ENCODE data around the gene ATXN7.

DNA sequence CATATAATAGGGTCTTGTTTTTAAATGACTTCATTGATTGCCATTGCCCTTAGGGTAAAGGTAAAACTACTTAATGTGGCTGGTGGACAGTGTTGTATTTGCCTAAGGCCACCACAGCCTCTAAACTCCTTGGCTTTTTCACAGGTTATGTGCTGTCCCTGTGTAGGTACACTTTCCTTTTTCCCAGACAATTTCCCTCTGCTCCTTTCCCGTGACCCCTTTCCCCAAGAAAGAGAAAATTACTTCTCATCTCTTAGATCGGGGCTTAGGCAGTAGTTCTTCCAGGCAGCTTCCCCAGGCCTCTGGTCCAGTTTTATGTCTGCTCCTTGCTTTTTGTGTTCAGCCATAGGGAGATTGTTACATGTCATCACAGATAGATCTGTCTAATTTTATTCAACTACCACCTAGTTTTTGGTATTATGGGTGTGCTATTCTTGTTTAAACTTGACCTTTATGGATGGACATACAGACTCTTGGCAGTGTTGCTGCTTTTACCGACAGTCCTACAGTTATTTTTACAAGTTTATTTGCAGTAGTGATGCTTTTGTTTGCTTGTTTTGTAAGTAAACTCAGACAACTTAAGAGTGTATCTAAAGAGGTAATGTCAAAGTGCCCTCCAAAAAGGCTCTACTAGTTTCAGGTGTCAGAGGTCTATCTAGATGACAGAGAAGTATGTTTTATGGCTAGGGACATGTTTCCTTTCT, 69.0 kb downstream of the ATXN7 start:
- TF ChIP-seq POLR2AphosphoS5 (IDR thresholded peaks at IDR 0.05; ENCODE audit: low read depth, low read length) (no peak), TAF1 (IDR thresholded peaks at IDR 0.05; ENCODE audit: borderline replicate concordance, insufficient read depth, low read length) (no peak), FOXP2 (optimal IDR thresholded peaks at IDR 0.05; ENCODE audit: borderline replicate concordance, extremely low read depth, extremely low read length, insufficient read depth) (no peak)
- TF ChIP-seq, protein P1, sequence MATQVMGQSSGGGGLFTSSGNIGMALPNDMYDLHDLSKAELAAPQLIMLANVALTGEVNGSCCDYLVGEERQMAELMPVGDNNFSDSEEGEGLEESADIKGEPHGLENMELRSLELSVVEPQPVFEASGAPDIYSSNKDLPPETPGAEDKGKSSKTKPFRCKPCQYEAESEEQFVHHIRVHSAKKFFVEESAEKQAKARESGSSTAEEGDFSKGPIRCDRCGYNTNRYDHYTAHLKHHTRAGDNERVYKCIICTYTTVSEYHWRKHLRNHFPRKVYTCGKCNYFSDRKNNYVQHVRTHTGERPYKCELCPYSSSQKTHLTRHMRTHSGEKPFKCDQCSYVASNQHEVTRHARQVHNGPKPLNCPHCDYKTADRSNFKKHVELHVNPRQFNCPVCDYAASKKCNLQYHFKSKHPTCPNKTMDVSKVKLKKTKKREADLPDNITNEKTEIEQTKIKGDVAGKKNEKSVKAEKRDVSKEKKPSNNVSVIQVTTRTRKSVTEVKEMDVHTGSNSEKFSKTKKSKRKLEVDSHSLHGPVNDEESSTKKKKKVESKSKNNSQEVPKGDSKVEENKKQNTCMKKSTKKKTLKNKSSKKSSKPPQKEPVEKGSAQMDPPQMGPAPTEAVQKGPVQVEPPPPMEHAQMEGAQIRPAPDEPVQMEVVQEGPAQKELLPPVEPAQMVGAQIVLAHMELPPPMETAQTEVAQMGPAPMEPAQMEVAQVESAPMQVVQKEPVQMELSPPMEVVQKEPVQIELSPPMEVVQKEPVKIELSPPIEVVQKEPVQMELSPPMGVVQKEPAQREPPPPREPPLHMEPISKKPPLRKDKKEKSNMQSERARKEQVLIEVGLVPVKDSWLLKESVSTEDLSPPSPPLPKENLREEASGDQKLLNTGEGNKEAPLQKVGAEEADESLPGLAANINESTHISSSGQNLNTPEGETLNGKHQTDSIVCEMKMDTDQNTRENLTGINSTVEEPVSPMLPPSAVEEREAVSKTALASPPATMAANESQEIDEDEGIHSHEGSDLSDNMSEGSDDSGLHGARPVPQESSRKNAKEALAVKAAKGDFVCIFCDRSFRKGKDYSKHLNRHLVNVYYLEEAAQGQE (IDR thresholded peaks at IDR 0.05; ENCODE audit: insufficient read depth in 1 of 2, low read depth in 2 of 2, low read length in 2 of 2), result no peak

Measured in PFSK-1 (cell line).